Brain microvascular endothelial cell (primary cell): Measurements from ENCODE around the gene ZMYND19.
"Not testable (repeated sequence)": the region's sequence is repeated elsewhere in the genome, so short reads cannot be mapped to it uniquely, and the experiment has no call there.

ENCODE experiments used
- DNase-seq: peaks from one replicate; pipeline ENCODE4 v3.0.0-alpha.2; 2020
- H3K27ac ChIP-seq: fragments of 250-450 bp; sonication (Bioruptor Pico); 2 replicates; pipeline ENCODE4 v1.5.1; 2020; ENCODE audit warnings: mild to moderate bottlenecking, moderate library complexity
- H3K27me3 ChIP-seq: fragments of 250-450 bp; sonication (Bioruptor Pico); replicated peaks from 2 replicates; pipeline ENCODE4 v1.5.1; 2020; ENCODE audit warnings: mild to moderate bottlenecking
- H3K36me3 ChIP-seq: fragments of 250-450 bp; sonication (Bioruptor Pico); replicated peaks from 2 replicates; pipeline ENCODE4 v1.5.1; 2020; ENCODE audit warnings: mild to moderate bottlenecking
- H3K4me3 ChIP-seq: 2 replicates; pipeline ENCODE4 v1.5.1; 2011; ENCODE audit warnings: low read depth, mild to moderate bottlenecking, control low read depth, low read length, moderate library complexity
- in situ Hi-C: cut with HindIII; loops from 2 replicates; pipeline ENCODE4 v1.10.0; 2017; ENCODE audit warnings: low sequenced_read_pairs, low pct_ligation_motif_present
- TF ChIP-seq, protein P1 (sequence below): IDR thresholded peaks from 2 replicates; pipeline ENCODE4 v1.5.1; 2011; ENCODE audit warnings: low read depth, mild to moderate bottlenecking, moderate library complexity, low read length, control low read depth, inconsistent platforms; ENCODE audit errors: missing control alignments

The ZMYND19 gene

DNA sequence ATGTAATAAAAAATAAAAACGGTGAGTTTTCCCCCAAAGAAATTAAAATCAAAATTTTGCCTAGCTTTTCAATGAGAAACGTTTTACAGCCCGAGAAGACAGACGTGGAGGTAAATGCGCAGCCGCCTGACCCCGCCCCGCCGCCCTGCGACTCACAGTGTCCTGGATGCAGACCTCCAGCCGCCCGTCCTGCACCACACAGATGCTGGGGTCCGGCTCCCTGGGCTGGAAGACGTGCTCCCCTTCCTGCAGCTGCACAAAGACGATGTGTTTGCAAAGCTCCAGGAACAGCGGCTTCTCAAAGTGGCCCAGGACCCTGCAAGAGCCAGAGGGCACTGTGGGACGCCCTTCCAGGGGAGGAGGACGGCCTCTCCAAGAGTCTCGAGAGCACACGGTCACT lies 47.8 kb downstream of the ZMYND19 start:
- H3K4me3 ChIP-seq = no peak overlapping the region
- no peaks in the 10 kb centered on the region for H3K27me3 ChIP-seq
- TF ChIP-seq, protein P1, sequence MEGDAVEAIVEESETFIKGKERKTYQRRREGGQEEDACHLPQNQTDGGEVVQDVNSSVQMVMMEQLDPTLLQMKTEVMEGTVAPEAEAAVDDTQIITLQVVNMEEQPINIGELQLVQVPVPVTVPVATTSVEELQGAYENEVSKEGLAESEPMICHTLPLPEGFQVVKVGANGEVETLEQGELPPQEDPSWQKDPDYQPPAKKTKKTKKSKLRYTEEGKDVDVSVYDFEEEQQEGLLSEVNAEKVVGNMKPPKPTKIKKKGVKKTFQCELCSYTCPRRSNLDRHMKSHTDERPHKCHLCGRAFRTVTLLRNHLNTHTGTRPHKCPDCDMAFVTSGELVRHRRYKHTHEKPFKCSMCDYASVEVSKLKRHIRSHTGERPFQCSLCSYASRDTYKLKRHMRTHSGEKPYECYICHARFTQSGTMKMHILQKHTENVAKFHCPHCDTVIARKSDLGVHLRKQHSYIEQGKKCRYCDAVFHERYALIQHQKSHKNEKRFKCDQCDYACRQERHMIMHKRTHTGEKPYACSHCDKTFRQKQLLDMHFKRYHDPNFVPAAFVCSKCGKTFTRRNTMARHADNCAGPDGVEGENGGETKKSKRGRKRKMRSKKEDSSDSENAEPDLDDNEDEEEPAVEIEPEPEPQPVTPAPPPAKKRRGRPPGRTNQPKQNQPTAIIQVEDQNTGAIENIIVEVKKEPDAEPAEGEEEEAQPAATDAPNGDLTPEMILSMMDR = no peak
- in situ Hi-C loops = no loop called here
- no peaks in the 10 kb centered on the region for H3K36me3 ChIP-seq
- no peak overlapping the region for H3K27ac ChIP-seq
- no peak for DNase-seq

DNA sequence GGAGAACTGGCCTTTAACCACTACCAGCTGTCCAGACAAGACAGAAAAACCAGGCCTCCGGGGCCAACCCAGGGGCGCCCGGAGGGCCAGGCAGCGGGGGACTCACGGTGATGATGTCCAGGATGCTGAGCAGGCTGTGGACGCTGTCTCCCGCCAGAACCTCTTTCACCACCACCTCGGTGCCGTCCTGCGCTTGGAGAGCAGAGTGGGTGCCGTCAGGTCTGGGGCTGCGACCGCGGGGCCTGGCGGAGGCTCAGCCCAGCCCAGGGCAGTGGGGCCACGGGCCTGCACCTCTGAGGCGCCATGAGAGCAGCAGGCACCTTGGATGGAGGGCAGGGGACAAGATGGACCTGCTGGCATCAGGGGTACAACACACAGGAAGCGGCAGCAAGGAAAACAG lies 49.8 kb downstream of the ZMYND19 start:
- Histone ChIP-seq H3K27ac (no peak overlapping the region), H3K27me3 (no peaks in the 10 kb centered on the region), H3K4me3 (no peak overlapping the region), H3K36me3 (no peaks in the 10 kb centered on the region)
- TF ChIP-seq, protein P1 = no peak
- DNase-seq = no peak
- in situ Hi-C loops = no loop called here

DNA sequence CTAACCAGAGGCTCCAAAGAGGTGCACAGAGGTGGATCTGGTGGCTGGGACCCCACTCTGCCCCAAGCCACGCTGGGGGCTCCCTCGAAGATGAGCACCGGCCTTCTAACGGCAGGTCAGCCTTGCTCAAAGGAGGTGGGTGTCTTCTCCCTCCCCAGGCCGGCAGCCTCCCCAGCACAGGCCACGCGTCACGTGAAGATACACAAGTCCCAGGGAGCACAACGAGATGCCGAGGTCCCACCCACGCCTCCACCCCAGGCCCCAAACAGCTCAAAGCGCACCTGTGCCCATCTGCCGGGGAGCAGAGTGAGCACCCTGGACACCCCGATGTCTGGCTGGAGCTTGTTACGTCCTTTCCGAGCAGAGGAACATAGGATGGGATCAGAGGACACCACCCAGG lies 52.3 kb downstream of the ZMYND19 start:
- in situ Hi-C loops = no loop called here
- no peaks in the 10 kb centered on the region for H3K36me3 ChIP-seq
- H3K4me3 ChIP-seq = no peak overlapping the region
- TF ChIP-seq, protein P1 = no peak
- no peak for DNase-seq
- no peak overlapping the region for H3K27ac ChIP-seq
- no peaks in the 10 kb centered on the region for H3K27me3 ChIP-seq

DNA sequence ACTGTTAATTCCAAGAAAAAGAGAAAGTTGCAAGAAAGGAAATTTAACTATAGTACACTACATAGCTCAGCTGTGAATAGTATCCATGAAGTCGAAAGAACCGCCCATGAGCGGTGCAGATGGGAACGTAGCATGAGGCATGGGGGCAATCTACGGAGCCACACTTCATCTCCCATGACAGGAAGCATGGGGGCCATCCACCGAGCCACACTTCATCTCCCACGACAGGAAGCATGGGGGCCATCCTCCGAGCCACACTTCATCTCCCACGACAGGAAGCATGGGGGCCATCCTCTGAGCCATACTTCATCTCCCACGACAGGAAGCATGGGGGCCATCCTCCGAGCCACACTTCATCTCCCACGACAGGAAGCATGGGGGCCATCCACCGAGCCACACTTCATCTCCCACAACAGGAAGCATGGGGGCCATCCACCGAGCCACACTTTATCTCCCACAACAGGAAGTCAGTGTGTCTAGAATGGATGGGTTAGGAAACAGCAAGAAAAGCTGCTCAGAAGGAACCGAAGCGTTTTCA lies 53.6 kb downstream of the ZMYND19 start:
- DNase-seq, in situ Hi-C loops, H3K36me3 ChIP-seq, H3K27ac ChIP-seq, H3K4me3 ChIP-seq, H3K27me3 ChIP-seq: not testable (repeated sequence)

DNA sequence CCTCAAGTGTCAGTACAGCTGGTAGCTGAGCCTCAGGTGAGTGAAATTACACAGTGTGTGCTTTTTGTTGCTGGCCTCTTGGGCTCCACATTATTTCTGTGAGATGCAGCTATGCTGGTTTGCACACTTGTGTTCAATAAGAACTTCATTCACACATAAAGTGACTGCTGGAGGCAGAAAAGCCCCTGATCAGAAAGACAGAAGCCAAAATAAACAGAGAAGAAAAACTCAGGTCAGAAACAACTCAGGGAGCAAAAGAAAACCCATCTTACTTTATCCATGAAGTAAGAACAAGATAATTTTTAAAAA lies 55.2 kb downstream of the ZMYND19 start:
- H3K4me3 ChIP-seq = no peak overlapping the region
- TF ChIP-seq, protein P1 = no peak
- DNase-seq = no peak
- no peak overlapping the region for H3K27ac ChIP-seq
- in situ Hi-C loops = no loop called here
- no peaks in the 10 kb centered on the region for H3K36me3 ChIP-seq
- H3K27me3 ChIP-seq = no peaks in the 10 kb centered on the region

DNA sequence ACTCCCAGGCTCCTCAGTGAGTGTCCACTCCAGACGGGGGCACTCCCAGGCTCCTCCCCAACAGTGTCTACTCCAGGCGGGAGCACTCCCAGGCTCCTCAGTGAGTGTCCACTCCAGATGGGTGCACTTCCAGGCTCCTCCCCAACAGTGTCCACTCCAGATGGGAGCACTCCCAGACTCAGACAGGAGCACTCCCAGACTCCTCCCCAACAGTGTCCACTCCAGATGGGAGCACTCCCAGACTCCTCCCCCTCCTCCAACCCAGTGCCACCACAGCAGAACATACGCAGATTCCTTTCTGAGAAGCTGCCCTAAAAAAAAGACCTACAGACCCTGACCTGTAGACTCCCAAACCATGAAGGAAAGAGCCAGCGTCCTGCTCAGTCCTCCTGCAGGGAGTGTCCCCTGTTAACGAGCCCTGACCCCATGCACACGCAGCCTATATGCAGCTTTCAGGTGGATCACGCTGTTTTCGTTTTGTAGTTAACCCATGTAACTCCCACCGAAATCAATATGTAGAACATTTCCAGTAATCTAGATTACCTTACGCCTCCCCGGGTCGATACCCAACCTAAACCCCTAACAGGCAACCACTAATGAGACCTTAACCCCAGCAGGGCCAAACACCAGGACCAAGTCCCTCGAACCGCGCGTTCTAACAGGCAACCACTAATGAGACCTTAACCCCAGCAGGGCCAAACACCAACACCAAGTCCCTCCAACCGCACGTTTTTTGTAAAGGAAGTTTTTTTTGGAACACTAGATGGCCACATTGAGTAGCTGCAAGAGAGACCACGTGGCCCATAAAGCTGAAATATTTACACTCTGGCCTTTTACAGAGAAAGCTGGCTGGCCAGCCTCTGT lies 55.8 kb downstream of the ZMYND19 start:
- TF ChIP-seq, protein P1 = peak; percentile 75

DNA sequence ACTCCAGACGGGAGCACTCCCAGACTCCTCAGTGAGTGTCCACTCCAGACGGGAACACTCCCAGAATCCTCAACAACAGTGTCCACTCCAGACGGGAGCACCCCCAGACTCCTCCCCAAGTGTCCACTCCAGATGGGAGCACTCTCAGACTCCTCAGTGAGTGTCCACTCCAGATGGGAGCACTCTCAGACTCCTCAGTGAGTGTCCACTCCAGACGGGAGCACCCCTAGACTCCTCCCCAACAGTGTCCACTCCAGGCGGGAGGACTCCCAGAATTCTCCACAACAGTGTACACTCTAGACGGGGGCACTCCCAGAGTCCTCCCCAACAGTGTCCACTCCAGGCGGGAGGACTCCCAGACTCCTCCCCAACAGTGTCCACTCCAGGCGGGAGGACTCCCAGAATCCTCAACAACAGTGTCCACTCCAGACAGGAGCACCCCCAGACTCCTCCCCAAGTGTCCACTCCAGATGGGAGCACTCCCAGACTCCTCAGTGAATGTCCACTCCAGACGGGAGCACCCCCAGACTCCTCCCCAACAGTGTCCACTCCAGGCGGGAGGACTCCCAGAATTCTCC lies 57.3 kb downstream of the ZMYND19 start:
- in situ Hi-C loops, H3K27ac ChIP-seq, DNase-seq, H3K4me3 ChIP-seq, H3K36me3 ChIP-seq, H3K27me3 ChIP-seq: not testable (repeated sequence)

More for the DNA sequence above, 55.8 kb downstream of the ZMYND19 start:
- in situ Hi-C loops = no loop called here
- DNase-seq = peak; percentile 57
- no peak overlapping the region for H3K27ac ChIP-seq
- H3K27me3 ChIP-seq = no peaks in the 10 kb centered on the region
- H3K36me3 ChIP-seq = no peaks in the 10 kb centered on the region
- no peak overlapping the region for H3K4me3 ChIP-seq
